GM12865 (cell line): ENCODE results near the gene C17orf100.
A peak's percentile ranks its signal among the peaks of the same experiment; 100 is the strongest.

Experiments used
- DNase-seq: peaks from one replicate; pipeline ENCODE4 v3.0.0; 2010; ENCODE audit warnings: low read depth
- H3K4me3 ChIP-seq: 2 replicates; pipeline ENCODE4 v1.5.1; 2011; ENCODE audit warnings: mild to moderate bottlenecking, low read depth, low read length, control low read depth
- CTCF ChIP-seq: IDR thresholded peaks from 2 replicates; pipeline ENCODE4 v1.5.1; 2011; ENCODE audit warnings: low read length, control low read depth, low read depth, inconsistent platforms; ENCODE audit not compliant: insufficient read depth; ENCODE audit errors: missing control alignments

Gene C17orf100

GRCh38 chr17:6636616-6637457 is 14.7 kb upstream of the C17orf100 start:
- H3K4me3 ChIP-seq: no peak overlapping the region
- no peak for TF ChIP-seq CTCF
- no peak for DNase-seq

DNA sequence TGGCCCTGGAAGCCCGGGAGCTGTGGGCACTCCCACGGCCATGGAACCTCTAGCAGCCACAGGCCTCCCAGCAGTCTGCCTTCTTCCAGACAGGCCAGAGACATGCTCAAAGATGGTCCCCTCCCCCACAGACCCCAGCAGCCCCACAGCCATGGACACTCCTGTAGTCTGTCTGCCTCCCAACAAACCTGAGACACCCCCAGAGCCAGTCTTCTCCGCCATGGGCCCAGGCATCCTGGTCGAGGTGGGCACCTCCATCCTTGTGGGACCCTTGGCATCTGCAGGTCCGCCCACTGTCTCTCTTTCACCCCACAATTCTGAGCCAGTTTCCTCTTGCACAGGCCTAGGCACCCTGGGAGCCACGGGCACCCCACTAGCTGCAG is 14.1 kb upstream of the C17orf100 start:
- DNase-seq: no peak
- H3K4me3 ChIP-seq: no peak overlapping the region
- TF ChIP-seq CTCF: no peak

- H3K4me3 ChIP-seq: no peak overlapping the region
- no peak for DNase-seq
- no peak for TF ChIP-seq CTCF
Measured at GRCh38 chr17:6638046-6638908, 13.3 kb upstream of the C17orf100 start.

GRCh38 chr17:6639014-6639585 is 12.5 kb upstream of the C17orf100 start:
- DNase-seq: no peak
- no peak for TF ChIP-seq CTCF
- H3K4me3 ChIP-seq: peak overlapping the region; percentile 96

GRCh38 chr17:6639586-6640535 is 11.7 kb upstream of the C17orf100 start:
- H3K4me3 ChIP-seq: peak overlapping the region; percentile 96
- no peak for TF ChIP-seq CTCF
- DNase-seq: peak; percentile 46
